Left renal pelvis (tissue), 4 donors: ENCODE measurements around the gene REXO2. TPM values are rescaled to one million over a fixed set of nuclear protein-coding genes. Genes with fewer than 3 reads are reported as not detected.

Experiments used
- polyA plus RNA-seq, 4 donors: library from polyadenylated mRNA; unstranded; fragments of 120-200 nt; gene quantifications; one replicate each; pipeline ENCODE4 v1.2.1, GENCODE V29; 2013; ENCODE audit not compliant: insufficient read length in 4 of 4

The REXO2 gene
- polyA plus RNA-seq, 4 donors: 111 to 129 (median 119) TPM

Other genes starting within 250 kb of the REXO2 start
- 1 to 10 TPM in 2 of 4 donors, under 1 TPM in 2; 0.27 to 3.0 (median 0.77) TPM for gene NNMT, start 143.1 kb upstream of the REXO2 start, polyA plus RNA-seq
- 10 to 100 TPM in 3 of 4 donors, 1 to 10 TPM in 1; 7.5 to 21.1 (median 16.3) TPM for gene C11orf71, start 39.0 kb upstream of the REXO2 start, polyA plus RNA-seq
- 10 to 100 TPM; 44.0 to 62.7 (median 53.5) TPM for gene RBM7, start 38.8 kb upstream of the REXO2 start, polyA plus RNA-seq
- gene NXPE1, start 120.4 kb downstream of the REXO2 start, polyA plus RNA-seq: under 1 TPM in 1 of 4 donors, not detected in 3; 0.09 TPM
- gene NXPE4, start 156.3 kb downstream of the REXO2 start, polyA plus RNA-seq: under 1 TPM in 2 of 4 donors, not detected in 2; 0.11 to 0.14 TPM
- gene NXPE2, start 239.1 kb downstream of the REXO2 start, polyA plus RNA-seq: under 1 TPM; 0.26 to 0.41 (median 0.37) TPM